ENCODE data around the gene SLC37A1.

Gene SLC37A1

DNA sequence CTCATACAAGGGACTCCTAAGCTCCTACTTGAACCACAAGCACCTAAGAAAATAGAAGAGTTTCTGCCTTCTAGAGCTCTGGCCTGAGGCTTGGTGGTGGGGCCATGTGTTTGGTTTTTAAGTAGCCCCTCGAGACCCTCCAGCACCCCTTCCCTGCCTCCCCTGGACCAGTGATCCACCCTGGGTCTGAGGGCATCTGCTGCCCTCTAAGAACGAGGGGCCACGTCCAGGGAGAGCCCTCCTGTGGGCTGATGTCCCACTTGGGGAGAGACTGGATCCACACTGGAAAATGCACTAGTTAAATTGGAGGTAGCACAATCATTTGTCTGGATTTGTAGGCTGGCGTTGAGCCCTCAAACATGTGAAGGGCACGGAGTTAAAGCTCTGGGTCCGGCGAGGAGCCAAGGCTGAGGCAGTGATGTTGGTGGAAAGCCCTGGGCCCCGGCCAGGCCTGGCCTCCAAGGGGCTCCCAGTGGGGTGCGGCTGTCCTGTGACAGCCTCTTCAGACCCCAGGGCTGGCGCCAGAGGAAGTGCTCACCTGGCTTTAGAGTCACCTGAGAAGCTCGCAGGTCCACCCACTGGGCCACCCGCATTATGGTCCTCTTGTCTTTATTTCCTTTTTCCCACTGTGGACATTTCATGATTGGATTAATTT is 65.2 kb downstream of the SLC37A1 start:
- no peak for DNase-seq (ENCODE audit: low read depth)

DNA sequence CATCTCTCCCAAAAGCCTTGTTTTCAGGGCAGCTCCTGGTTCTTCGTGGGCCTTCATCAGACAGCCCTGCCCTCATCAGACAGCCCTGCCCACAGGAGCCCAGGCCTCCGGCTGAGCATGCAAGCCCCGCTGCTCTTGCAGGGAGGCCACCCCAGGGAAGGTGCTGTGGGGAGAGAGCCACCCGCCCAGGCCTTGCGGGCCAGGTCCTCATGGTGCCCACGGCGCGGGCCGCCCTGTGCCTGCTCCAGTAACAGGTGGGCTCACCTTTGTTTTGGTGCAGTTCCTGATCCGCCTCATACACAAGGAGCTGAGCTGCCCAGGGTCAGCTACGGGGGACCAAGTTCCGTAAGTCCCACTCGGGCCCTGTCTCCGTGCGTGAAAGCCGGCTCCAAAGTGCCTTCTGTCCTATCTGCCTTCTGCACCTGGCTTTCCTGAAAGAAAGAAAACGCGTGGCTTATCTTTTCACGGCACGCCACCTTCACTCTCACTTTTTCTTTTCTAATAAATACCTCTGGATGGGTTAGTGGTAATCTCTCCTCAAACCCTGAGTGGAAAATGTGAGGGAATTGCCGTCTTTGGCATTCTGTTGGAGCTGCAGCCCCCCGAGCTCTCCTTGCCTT is 65.9 kb downstream of the SLC37A1 start:
- DNase-seq (ENCODE audit: low read depth) = no peak

DNA sequence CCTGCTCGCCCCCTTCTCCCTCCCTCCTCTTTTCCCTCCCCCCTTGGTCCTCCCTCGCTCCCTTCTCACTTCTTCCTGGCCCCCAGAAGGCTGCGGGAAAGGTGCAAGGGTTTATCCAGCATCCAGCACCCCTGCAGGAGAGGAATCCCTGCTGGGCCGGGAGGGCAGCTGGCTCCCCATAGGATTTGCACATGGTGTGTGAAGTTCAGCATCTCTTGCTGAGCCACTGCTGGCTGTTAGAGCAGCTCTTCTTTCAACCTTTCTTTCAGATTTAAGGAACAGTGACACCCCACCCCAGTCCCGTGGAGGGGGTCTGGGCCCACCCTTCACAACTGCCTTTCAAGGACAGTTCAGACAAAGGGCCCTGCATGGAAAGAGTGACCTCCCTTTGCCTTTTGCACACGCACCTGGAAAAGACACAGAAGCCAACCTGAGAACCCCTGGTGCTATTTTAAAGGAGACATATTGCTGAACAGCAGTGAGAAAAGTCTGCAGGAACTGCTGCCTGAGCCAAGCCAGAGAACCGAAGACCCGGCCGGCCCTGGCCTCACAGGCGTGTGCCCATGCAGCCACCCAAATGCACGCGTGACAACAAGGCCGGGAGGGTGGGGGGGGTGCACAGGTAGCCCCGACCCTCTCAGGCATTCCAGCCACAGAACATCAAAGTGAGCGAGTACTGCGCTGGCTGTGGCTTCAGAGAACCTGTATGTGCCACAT is 66.6 kb downstream of the SLC37A1 start:
- no peak for DNase-seq (ENCODE audit: low read depth)

DNA sequence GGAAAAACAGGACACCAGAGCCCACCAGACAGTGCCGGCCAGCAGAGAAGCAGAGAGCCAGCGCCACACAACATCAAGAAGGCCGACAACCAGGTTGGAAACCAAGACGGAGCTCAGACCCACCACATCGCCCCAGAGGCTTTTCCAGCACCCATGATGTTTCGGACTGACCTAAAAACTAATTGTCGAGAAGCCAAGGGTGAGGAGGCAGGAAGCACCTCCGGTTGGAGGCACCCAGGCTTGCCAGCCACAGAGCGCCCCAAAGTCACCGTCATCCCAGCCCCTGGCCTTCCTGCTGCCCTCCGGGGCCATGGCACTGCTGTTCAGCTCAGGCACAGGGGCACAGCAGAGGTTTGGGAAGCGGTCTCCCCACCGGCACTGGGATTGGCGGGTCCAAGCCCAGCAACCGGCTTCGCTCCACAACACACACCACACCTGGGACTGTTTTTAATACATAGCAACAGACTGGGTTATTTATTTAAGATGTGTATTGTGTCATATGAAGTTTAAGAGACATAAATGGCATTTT is 67.2 kb downstream of the SLC37A1 start:
- DNase-seq (ENCODE audit: low read depth) = no peak

DNA sequence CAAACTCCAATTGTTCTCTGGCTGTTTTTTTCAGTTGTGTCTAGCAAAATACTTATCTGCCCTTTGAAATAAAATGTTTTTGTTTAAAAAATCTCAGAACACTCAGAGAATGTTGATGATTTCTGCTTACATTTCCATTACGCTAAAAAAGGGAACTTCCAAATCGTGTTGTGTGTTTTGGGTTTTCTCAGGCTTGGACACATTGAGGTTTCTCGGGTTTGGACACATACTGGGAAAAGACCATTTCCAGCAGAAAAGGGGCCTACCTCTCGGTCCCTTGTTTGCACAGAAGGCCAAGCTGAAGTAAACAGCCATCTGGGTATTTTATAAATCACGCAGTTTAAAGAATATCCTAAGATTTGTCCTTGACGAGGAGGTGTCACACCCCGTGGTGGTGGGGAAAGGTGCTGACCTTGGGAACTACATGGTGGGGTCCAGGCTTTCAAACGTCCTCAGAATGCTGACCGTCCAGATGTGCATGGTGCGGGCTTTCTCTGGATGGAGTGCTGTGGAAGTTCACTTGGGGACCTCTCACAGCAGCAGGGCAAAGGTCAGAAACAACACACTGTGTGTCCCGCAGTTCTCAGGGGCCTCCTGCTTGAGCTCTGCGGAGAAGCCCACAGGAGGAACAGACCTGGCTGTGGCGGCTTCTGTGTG is 67.8 kb downstream of the SLC37A1 start:
- no peak for DNase-seq (ENCODE audit: low read depth)

- DNase-seq (ENCODE audit: low read depth) = no peak
These were observed 68.5 kb downstream of the SLC37A1 start for GRCh38 chr21:42581993-42582786.

DNA sequence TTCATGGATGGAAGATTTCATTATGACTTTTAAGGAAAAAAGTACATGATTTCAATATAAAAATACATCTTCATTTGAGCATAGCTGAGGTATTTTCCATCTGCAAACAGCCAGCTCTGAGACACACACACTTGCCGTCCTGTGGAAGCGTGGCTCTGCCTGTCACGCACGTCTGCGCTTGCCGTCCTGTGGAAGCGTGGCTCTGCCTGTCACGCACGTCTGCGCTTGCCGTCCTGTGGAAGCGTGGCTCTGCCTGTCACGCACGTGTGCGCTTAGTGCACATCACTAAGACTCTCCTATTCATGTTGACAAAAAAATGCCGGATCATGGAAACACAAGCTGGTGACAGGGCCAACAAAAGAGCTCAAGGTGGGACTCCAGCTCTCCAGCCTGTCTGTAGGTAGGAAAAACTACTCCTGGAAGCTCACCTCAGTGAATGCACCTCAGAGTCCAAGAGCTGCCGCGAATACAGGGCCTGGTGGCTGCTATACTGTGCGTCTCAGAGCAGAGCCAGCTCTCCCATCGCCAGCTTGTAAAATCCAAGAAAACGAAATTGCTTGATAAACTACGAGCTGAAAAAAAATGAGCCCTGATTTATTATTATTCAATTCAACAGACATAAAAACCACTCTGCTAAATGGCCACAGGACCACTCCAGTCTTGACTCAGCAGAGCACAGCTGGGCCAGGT is 69.3 kb downstream of the SLC37A1 start:
- no peak for DNase-seq (ENCODE audit: low read depth)

DNA sequence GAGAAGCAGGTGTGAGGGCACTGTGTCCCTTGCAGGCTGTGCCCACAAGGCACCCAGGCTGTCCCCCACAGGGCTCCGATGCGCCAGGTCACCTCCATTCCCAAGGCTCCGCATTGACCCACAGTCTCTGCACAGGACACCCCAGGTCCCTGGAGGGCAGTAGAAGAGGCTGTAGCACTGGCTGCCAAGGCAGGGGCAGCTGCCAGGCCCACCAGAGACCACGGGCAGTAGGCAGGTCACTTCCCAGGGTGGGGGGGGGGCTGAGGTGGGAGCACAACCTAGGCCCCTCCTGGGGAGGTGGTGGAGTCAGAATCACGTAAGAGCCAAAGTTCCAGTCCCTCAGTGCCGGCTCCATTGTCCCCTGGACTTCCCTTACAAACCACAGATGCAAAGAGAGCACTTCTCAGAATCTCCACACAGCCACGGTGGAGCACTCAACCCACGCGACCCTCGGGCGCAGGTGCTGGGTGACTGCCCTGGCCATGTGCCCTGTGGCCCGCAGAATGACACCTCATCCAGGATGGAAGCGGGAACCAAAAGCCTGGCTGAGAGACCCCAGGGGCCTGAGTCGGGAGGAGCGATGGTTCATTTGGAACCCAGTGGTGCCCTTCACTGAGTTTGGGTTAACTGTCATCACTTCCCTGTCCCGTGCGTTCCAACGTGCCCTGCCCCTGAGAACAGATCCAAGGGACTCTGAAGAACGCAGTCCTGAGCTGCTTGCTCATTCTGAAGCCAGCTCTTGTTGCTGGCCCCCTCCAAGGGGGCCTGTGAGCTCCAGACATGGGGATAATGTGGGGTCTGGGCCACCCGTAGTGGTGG is 70.0 kb downstream of the SLC37A1 start:
- no peak for DNase-seq (ENCODE audit: low read depth)

- DNase-seq (ENCODE audit: low read depth) = no peak
These were observed 70.6 kb downstream of the SLC37A1 start for GRCh38 chr21:42584296-42584641.

- DNase-seq (ENCODE audit: low read depth) = no peak
These were observed 72.2 kb downstream of the SLC37A1 start for GRCh38 chr21:42585881-42586280.

- DNase-seq (ENCODE audit: low read depth) = no peak
These were observed 72.8 kb downstream of the SLC37A1 start for GRCh38 chr21:42586406-42586805.

DNA sequence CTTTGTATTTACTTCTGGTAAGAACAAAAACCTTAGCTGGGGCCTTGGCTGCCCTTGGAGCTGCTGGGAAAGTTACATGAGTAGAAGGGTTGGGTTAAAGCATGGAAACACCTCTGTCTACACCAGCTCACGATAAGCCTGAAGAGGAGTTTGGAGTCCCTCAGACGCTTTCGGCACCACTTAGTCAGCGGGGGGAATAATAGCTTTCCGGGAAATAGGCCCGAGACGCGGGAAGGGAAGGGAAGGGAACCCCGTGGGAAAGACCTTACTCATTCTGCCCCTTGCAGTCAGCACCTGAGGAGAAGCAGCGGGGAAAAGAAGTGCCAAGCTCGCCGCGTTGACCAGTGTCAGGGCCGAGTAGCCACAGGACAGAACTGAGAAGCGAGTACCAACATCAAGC is 73.4 kb downstream of the SLC37A1 start:
- no peak for DNase-seq (ENCODE audit: low read depth)

GRCh38 chr21:42590431-42591131 is 76.9 kb downstream of the SLC37A1 start:
- no peak for DNase-seq (ENCODE audit: low read depth)

GRCh38 chr21:42591170-42591869 is 77.7 kb downstream of the SLC37A1 start:
- no peak for DNase-seq (ENCODE audit: low read depth)

- no peak for DNase-seq (ENCODE audit: low read depth)
These were observed 78.6 kb downstream of the SLC37A1 start for GRCh38 chr21:42592156-42592820.

DNA sequence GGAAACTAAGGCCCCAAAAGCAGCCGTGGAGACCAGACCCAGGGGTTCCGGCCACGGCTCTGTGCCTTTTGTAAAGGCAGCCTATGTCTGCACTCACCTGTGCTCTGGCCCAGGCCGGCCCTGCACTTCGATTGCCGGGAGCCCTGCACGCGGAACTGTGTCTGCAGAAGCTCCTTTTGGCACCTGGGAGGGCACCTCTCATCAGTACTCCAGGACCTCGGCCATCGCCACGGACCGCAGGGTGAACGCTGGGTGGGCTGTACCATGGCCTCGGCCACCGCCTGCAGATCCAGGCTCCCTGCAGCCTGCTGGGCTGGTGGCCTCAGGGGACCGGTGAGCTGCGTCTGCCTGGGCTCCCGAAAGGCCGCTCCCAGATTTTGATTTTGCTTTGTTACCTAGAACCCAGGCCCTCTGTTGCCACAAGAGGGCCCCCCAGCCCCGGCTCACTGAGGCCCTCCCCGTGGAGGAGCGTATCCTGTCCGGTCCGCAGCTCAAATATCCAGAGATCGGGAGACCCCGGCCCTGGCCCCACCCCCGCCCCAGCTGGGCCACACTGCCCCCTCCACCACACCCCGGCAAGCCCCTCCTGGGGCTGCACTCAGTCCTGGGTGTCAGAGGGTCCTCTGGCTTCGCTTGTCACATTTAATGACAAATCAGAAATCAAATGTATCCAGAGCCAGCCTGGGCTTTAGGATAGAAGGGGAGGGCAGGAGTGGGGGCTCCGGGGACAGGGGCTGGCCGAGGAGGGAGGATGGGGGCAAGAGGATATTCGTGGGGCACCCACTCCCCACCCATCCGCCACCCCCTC is 79.6 kb downstream of the SLC37A1 start:
- peak; percentile 59 for DNase-seq (ENCODE audit: low read depth)

DNA sequence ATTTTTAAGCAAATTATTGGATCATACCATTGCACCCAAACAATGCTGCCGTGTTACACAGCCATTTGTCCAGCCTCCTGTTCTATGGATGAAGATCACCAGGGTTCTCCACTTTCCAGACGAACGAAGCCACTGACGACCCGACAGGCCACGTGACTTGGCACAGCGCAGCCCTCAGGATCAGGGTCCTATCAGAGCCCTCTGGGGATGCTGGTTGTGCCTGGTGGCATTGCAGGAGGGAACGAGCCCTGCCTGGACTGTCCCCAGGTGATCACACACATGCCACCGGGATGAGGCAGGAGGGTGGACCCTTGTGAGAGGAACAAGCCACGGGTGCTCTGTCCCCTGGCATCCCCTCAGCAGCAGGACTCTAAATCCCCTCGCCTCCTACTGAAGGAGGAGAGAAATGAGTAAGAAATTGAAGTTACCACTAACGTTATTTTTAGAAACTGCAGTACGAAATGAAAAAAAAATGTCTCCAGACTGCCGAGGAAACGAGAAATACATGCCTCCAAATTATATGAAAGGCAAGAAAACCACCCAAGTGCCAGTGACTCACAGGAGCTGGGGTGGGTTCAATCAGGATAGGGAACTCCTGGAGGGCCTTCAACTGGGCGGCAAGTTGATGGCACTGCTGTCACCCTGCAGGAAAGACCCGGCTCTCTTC is 81.1 kb downstream of the SLC37A1 start:
- DNase-seq (ENCODE audit: low read depth) = no peak

All from activated T-cell treated with anti-CD3 and anti-CD28 coated beads for 1 hour (primary cell).